ENCODE results near the gene IL9R. TPM values are rescaled to one million over a fixed set of nuclear protein-coding genes. Genes with fewer than 3 reads are reported as not detected.

Gene IL9R
- total and polyA plus RNA-seq, 2 of the 4 experiments (the other 2 are of a cell fraction), result 0.05 TPM; not detected in 1

- in situ Hi-C loops (cut with MboI; ENCODE audit: low sequenced_read_pairs) (no loop called here), dilution Hi-C loops (cut with HindIII; ENCODE audit: low sequenced_read_pairs, unreplicated experiment) (no loop called here), intact Hi-C loops (cut with micrococcal nuclease) (no loop called here)
- H3K18ac ChIP-seq (ENCODE audit: low read depth, low read length), result no peak overlapping the region
- H3K4me1 ChIP-seq (ENCODE audit: control insufficient read depth, insufficient read depth, low read length), result no peaks in the 10 kb centered on the region
- no peak overlapping the region for H3K9ac ChIP-seq (ENCODE audit: low read depth, low read length)
- H3K27me3 ChIP-seq (ENCODE audit: control insufficient read depth, insufficient read depth, low read length), result no peaks in the 10 kb centered on the region
- no peak overlapping the region for H3K23ac ChIP-seq (ENCODE audit: low read depth, low read length)
- DNase-seq (no peak), ATAC-seq (ENCODE audit: low read depth) (no peak)
- H2AFZ ChIP-seq (replicated peaks; ENCODE audit: low read length, poor library complexity), result no peak overlapping the region
- POLR2A ChIA-PET (ENCODE audit: unreplicated experiment), result no interaction called here
- no peak overlapping the region for H4K91ac ChIP-seq (ENCODE audit: insufficient read depth, low read depth, low read length)
- no peak overlapping the region for H3K4me2 ChIP-seq (ENCODE audit: low read depth, low read length)
- H3K79me1 ChIP-seq (ENCODE audit: low read depth in 1 of 2, low read length in 2 of 2), result no peaks in the 10 kb centered on the region
- CTCF ChIA-PET, result no interaction called here
- no CpG with 5 or more reads among the region's 3 CpGs for WGBS, 2 experiments (ENCODE audit: extremely low coverage in 2 of 2, insufficient read length in 1 of 2)
- no peaks in the 10 kb centered on the region for H4K20me1 ChIP-seq (ENCODE audit: insufficient read depth, low read length)
- no peak overlapping the region for H3K4ac ChIP-seq (ENCODE audit: low read depth, low read length)
- H2BK20ac ChIP-seq (ENCODE audit: low read depth, low read length), result no peak overlapping the region
- H3K4me3 ChIP-seq (ENCODE audit: insufficient read depth, low read depth, low read length), result no peak overlapping the region
- H2BK120ac ChIP-seq (ENCODE audit: low read depth, low read length), result no peak overlapping the region
- no peak overlapping the region for H2AK9ac ChIP-seq (replicated peaks; ENCODE audit: low read depth, low read length, poor library complexity)
- no peak overlapping the region for H3K56ac ChIP-seq (ENCODE audit: extremely low read depth, insufficient read depth, low read length)
- BruUV-seq (replicated peaks), result no TSS peak
- no peak overlapping the region for H4K5ac ChIP-seq (ENCODE audit: low read depth, low read length)
- H3K9me1 ChIP-seq (ENCODE audit: insufficient read depth, low read length), result no peaks in the 10 kb centered on the region
- no peak overlapping the region for H2AK5ac ChIP-seq (ENCODE audit: low read depth, low read length)
- H2BK5ac ChIP-seq (ENCODE audit: low read depth, low read length, poor library complexity, severe bottlenecking), result no peak overlapping the region
- H2BK15ac ChIP-seq (ENCODE audit: low read depth, low read length), result no peak overlapping the region
- H3K27ac ChIP-seq (ENCODE audit: insufficient read depth, low read length), result no peak overlapping the region
- no peaks in the 10 kb centered on the region for H3K36me3 ChIP-seq (ENCODE audit: control insufficient read depth, insufficient read depth, low read length)
- H3K14ac ChIP-seq (replicated peaks; ENCODE audit: low read depth, low read length), result no peak overlapping the region
- H4K8ac ChIP-seq (ENCODE audit: low read depth in 2 of 2, low read length in 2 of 2), result no peak overlapping the region
- TF ChIP-seq MXI1 (IDR thresholded peaks at IDR 0.05; ENCODE audit: borderline replicate concordance, low read depth, low read length), result no peak
- no peak for TF ChIP-seq NFE2L2 (IDR thresholded peaks at IDR 0.05; ENCODE audit: low read depth, low read length)
- no peak for TF ChIP-seq RFX5 (IDR thresholded peaks at IDR 0.05; ENCODE audit: low read depth, low read length)
- no peak for TF ChIP-seq POLR2A (IDR thresholded peaks at IDR 0.05; ENCODE audit: low read depth, low read length)
- TF ChIP-seq SMC3 (IDR thresholded peaks at IDR 0.05; ENCODE audit: low read depth, low read length), result no peak
- H3K9me3 ChIP-seq (ENCODE audit: control insufficient read depth, insufficient read depth, low read length), result no peaks in the 10 kb centered on the region
These were observed 40.8 kb upstream of the IL9R start for GRCh38 chrX:155956649-155957048.
